NCI-H524 treated with DMSO at 0.1 percent for 48 hours (cell line): ENCODE results near the gene CLSTN2.

Experiments
- DNase-seq: peaks from one replicate; lab custom pipeline; 2025; lab: John Stamatoyannopoulos, UW

Gene CLSTN2

DNA sequence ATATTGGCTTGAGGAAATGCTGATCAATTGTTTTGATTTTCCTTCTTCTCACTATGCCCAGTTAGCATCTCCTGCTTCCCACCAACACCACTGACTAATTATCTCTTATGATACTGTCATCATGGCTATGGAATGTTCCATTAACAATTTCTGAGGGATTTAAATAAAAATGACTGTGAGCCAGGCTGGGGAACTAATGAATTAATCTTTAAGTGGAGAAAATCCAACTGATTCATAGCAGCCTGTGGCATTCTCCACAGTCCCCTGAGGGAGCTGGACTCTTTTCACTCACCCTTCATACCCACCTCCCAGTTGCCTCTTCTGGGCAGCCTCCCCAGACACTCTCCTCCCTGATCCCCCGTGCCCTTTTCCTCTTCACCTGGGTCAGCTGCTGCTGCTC, 353.6 kb downstream of the CLSTN2 start:
- no peak for DNase-seq

DNA sequence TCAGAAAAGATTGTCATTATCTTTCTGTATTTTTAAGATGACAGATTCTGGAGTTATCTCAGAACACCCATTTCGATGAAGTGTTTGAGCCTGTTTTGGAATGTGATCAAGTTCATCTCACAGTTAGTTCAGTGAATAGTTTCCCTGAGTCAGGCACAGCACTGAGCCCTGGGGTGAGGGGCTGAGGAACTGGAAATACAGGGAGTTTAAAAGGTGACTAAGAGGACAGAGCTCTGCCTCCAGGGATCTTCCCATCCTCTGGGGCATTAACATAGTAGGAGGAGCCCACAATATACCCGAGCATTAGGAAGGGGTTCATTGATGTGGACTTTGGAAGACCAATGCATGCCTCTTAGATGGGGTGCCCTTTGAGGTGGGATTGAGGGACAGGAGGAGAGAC, 355.1 kb downstream of the CLSTN2 start:
- DNase-seq = no peak

DNA sequence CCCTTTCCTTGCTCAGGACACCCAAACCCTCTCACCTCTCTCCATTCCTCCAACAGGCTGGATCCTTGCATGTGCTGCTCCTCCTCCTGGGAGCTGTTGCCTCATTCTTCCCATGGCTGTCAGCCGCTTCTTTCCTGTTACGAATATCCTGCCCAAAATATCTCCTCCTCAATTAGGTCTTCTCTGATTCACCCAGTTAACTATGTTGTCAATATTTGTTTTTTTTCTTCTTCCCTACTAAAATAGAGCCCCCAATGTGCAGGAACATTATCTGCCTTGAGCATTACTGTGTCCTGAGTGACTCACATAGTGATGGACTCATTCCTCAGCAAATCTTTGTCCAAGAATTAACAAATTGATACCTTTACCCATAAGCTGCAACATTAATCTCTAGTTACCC, 357.2 kb downstream of the CLSTN2 start:
- no peak for DNase-seq

DNA sequence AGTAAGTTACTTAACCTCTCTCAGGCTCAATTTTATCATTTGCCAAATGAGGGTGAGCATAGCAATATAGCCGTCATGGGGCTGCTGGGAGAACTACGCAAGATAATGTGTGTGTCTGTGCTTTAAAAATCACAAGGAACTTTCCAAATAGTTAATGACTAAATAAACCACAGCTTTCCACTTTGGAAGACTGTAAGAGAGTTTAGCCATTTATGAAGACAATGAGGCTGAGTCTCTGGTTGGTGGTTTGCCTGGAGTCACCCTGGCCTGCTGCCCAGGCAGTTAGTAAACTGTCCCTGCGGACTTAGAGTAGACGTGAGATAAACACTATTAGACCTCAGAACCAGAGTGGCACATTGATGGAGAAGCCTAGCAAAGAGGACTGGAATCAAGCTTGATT, 357.7 kb downstream of the CLSTN2 start:
- no peak for DNase-seq

GRCh38 chr3:140294058-140294457, 359.1 kb downstream of the CLSTN2 start:
- DNase-seq = no peak

DNA sequence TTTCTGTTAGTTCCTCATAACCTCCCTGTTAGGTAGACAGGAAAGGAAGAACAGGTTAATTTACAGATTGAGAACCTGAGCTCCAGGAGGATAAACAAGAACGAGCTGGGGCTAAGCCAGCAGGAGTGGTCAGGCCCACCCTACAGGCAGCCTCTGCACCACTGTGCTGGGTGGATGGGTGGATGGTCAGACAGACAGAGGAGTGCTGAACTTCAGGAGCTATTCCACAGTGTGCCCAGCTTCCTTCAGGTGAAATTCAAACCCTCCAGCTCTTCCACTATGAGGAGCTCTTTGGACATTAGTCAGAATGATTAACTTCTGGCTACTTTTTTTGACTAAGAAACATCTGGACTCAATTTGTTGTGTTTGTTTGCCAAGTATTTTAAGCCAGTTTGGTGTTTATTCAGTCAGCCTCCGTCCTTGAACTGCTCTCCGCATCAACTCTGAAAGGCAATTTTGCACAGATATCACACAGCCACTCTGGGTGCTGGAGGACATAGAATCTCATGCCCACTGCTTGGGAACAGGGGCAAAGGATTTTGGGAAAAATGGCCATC, 361.9 kb downstream of the CLSTN2 start:
- DNase-seq = no peak

GRCh38 chr3:140298043-140298442, 363.1 kb downstream of the CLSTN2 start:
- no peak for DNase-seq

GRCh38 chr3:140298569-140299070, 363.6 kb downstream of the CLSTN2 start:
- DNase-seq = no peak

DNA sequence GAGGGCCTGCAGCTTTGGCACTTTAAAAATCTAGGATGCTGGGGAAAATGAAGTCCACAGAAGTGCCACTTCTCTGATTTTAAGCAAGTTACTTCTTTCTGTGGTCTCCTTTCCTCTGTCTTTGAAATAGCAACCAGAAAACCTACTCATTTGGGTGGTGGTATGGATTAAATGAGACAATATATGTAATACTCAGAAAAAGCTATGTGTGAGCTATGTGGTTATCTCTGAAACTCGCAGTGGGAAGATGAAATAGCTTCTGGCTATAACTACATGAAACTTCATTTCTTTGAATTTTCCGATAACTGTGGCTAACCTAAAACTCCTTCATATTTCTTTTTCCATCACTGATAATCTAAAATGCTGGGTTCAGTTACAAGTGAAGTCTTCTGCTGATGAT, 368.9 kb downstream of the CLSTN2 start:
- DNase-seq = no peak

DNA sequence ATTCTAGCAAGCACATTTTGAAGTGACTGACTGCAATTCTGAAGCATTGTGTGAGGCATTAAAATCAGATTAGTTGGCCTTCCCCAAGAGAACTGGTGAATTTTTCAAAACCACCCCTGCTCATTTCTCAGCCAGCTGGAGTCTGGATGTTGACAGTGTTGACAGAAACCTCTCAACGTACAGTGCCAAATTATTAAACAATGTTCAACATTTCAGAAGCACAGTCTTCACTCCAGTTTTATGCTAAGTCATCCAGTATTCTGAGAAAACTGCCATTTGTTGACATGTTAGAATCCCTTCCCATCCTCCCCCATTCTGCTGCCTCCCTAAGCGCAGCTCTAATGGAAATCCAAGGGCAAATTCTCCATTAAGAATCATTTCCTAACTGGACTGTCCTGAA, 373.6 kb downstream of the CLSTN2 start:
- no peak for DNase-seq

GRCh38 chr3:140311428-140311827, 376.4 kb downstream of the CLSTN2 start:
- DNase-seq = no peak

- DNase-seq = peak; percentile 94
Measured at GRCh38 chr3:140315955-140316354, 381.0 kb downstream of the CLSTN2 start.

GRCh38 chr3:140316466-140316865, 381.5 kb downstream of the CLSTN2 start:
- no peak for DNase-seq

- DNase-seq = peak; percentile 47
Measured at GRCh38 chr3:140316868-140317400, 381.9 kb downstream of the CLSTN2 start.

- no peak for DNase-seq
Measured at GRCh38 chr3:140319739-140320138, 384.8 kb downstream of the CLSTN2 start.

- no peak for DNase-seq
Measured at GRCh38 chr3:140323561-140323960, 388.6 kb downstream of the CLSTN2 start.

GRCh38 chr3:140332131-140332530, 397.1 kb downstream of the CLSTN2 start:
- DNase-seq = peak; percentile 55

DNA sequence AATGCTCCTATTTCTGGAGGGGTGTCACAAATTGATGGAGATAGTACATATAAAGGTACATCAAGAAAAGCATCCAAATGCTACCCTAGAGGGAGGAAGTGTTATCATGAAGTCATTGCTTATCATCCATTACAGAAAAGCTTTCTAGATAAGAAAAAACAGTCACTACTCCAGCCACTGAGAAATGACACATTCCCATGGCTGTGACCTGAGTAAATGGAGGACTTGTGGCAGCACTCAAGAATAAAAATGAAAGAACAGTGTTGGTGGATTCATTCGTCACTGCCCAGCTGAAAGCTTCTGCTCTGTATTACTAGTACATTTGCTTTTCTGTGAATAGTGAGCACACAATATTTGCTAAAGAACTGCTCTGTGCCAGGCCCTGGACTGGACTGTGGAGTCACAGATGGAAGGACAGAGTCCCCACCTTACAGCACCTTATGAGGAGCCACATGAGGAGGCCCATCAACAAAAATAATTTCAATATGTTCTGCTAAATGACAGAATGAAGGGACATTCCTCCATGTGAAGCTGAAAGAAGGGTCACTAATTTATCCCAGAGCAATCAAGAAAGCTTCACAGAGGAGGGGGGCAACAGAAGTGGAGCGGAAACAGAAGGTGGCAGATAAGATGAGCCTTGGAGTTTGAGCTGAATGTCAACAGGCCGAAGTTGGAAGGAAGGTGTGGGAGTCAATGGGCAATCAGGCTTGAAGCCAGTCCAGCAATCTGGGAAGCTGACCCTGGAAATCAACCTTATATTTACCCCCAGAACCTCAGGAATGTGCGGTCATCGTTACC, 399.3 kb downstream of the CLSTN2 start:
- DNase-seq = no peak

DNA sequence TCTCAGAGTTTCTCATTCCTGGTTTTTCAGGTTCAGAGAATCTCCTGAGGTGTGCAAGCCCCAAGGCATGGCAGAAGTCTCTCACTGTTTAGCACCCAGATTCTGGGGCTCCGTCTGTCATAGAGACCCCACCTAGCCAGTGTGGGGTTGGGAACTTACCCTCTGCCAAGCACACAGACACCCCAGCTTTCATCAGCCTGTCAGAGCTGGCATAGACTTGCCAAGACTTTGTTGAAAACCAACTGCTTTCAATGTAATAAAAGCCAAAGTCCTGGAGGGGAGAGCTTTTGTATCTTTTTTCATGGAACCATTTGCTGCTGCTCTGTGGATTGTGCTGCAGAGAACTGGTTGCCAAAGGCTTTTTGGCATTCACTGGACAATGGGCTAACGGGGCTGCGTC, 401.5 kb downstream of the CLSTN2 start:
- DNase-seq = no peak

DNA sequence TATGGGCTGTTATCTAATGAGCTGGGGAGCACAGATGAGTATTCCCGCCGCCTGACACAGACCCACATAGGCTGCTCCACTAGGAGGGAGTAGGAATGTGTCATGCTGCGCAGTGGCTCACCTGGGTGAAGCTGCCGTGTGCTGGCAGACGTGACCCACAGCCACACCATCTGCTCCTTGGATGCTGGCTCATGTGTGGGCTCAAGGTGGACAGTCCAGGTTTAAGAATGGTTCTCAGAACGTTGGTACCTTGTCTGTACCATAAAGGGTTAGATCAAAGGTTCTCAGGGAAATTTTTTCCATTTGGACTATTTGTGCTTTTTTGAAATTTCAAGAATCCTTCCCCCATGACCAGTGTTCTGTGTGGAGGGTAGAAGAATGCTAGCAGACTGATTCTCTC, 403.9 kb downstream of the CLSTN2 start:
- no peak for DNase-seq

- DNase-seq = no peak
Measured at GRCh38 chr3:140341203-140341602, 406.2 kb downstream of the CLSTN2 start.

DNA sequence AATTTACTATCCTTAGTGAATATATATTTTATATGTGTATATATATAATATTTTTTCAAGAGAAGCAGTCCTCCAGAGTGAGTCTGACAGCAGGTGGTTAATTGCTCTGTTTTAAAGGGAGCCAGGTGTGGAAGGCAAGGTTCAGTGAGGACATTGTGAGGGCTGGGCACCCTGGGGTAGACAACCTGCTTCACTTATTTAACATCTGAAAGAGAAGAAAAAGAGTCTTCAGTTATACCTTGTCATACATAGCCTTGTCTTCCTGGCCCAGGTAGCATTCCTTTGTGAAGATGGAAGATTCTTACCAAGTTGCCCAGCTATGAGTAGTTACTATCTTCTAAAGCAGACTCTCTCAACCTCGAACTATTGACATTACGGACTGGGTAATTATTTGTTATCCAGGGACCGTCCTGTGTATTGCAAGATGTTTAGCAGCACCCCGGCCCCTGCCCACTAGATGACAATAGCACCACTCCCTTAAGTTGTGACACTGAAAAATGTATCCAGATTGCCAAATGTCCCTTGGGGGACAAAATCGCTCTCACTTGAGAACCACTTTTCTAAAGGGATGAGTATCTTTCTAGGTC, 406.9 kb downstream of the CLSTN2 start:
- DNase-seq = peak; percentile 52

- DNase-seq = no peak
Measured at GRCh38 chr3:140342668-140343067, 407.7 kb downstream of the CLSTN2 start.
